KG1 (cell line): ENCODE data around the gene SS18L1.

Experiments used
- DNase-seq: peaks from one replicate; lab custom pipeline; 2025; lab: John Stamatoyannopoulos, UW

SS18L1 gene

GRCh38 chr20:62174021-62174804, 30.6 kb downstream of the SS18L1 start:
- DNase-seq = no peak

- no peak for DNase-seq
Measured at GRCh38 chr20:62174870-62175624, 31.5 kb downstream of the SS18L1 start.

- no peak for DNase-seq
Measured at GRCh38 chr20:62175711-62176110, 32.1 kb downstream of the SS18L1 start.

GRCh38 chr20:62176866-62177265, 33.3 kb downstream of the SS18L1 start:
- DNase-seq = no peak

GRCh38 chr20:62177307-62177706, 33.7 kb downstream of the SS18L1 start:
- no peak for DNase-seq

- DNase-seq = no peak
Measured at GRCh38 chr20:62178316-62179161, 35.0 kb downstream of the SS18L1 start.

GRCh38 chr20:62179162-62179504, 35.6 kb downstream of the SS18L1 start:
- no peak for DNase-seq

- no peak for DNase-seq
Measured at GRCh38 chr20:62181808-62182207, 38.2 kb downstream of the SS18L1 start.

GRCh38 chr20:62182469-62183425, 39.2 kb downstream of the SS18L1 start, which contains the start of gene MTG2:
TSS of gene MTG2 (plus strand) at chr20:62183028. CDS start at chr20:62193421, 10,393 bp downstream.
- peak; percentile 91 for DNase-seq

GRCh38 chr20:62183426-62184142, 40.0 kb downstream of the SS18L1 start:
- no peak for DNase-seq

- no peak for DNase-seq
Measured at GRCh38 chr20:62186096-62186426, 42.5 kb downstream of the SS18L1 start.

GRCh38 chr20:62186887-62187866, 43.6 kb downstream of the SS18L1 start:
- no peak for DNase-seq

GRCh38 chr20:62190639-62191411, 47.3 kb downstream of the SS18L1 start:
- DNase-seq = no peak

- DNase-seq = no peak
Measured at GRCh38 chr20:62191781-62192559, 48.4 kb downstream of the SS18L1 start.

GRCh38 chr20:62192635-62193034, 49.1 kb downstream of the SS18L1 start:
- no peak for DNase-seq

- DNase-seq = no peak
Measured at GRCh38 chr20:62193079-62194025, 49.8 kb downstream of the SS18L1 start.

GRCh38 chr20:62195075-62195405, 51.5 kb downstream of the SS18L1 start:
- DNase-seq = no peak
